Activated CD8-positive, alpha-beta T cell treated with anti-CD3 and anti-CD28 coated beads for 36 hours (primary cell): ENCODE results near the gene GPR180. TPM values are rescaled to one million over a fixed set of nuclear protein-coding genes. Genes with fewer than 3 reads are reported as not detected.
A peak's percentile ranks its signal among the peaks of the same experiment; 100 is the strongest.

Source experiments
- ATAC-seq: fragments of 200-7000 bp; cut with Tn5 transposase; one replicate; pipeline ENCODE4 v1.10.0; 2021; ENCODE audit warnings: mild to moderate bottlenecking, moderate library complexity
- CTCF ChIA-PET: fragments of 350-600 bp; sonication (Branson Sonifier 250); formaldehyde crosslinking; loops from one replicate; lab custom pipeline; 2021; ENCODE audit warnings: antibody characterized with exemption; lab: Charles Lee
- POLR2A ChIA-PET: fragments of 350-600 bp; sonication (Branson Sonifier 250); formaldehyde crosslinking; loops from one replicate; lab custom pipeline; 2021; ENCODE audit warnings: antibody characterized with exemption; lab: Charles Lee
- DNase-seq: peaks from one replicate; pipeline ENCODE4 v3.0.0-alpha.2; 2020
- H3K27ac Mint-ChIP-seq: one replicate; pipeline ENCODE4 v1.8.0; 2021; ENCODE audit warnings: mild to moderate bottlenecking, mixed read lengths
- H3K27me3 Mint-ChIP-seq: one replicate; pipeline ENCODE4 v1.8.0; 2021; ENCODE audit warnings: mixed read lengths
- H3K36me3 Mint-ChIP-seq: one replicate; pipeline ENCODE4 v1.8.0; 2021; ENCODE audit warnings: low read depth, mixed read lengths
- H3K4me1 Mint-ChIP-seq: one replicate; pipeline ENCODE4 v1.8.0; 2021; ENCODE audit warnings: low read depth, mixed read lengths
- H3K4me3 Mint-ChIP-seq: one replicate; pipeline ENCODE4 v1.8.0; 2021; ENCODE audit warnings: mild to moderate bottlenecking, moderate library complexity, mixed read lengths
- H3K9me3 Mint-ChIP-seq: one replicate; pipeline ENCODE4 v1.8.0; 2021; ENCODE audit warnings: mixed read lengths
- CTCF ChIP-seq: fragments of 200-600 bp; IDR thresholded peaks from one replicate; pipeline ENCODE4 v1.8.0; 2022; ENCODE audit warnings: antibody characterized with exemption, mild to moderate bottlenecking
- intact Hi-C: fragments of 100-400 bp; cut with micrococcal nuclease; formaldehyde crosslinking; loops from one replicate; pipeline ENCODE4 v1.10.0; 2022
- total RNA-seq, 2 experiments: library from RNA; stranded (reverse); gene quantifications; one replicate each; pipeline ENCODE4 v1.2.3, GENCODE V29; 2021

Gene GPR180
- total RNA-seq, 2 experiments from 2014 or later: 7.5 to 7.7 TPM

- Mint-ChIP-seq H3K36me3 (no peaks in the 10 kb centered on the region), H3K4me3 (no peak overlapping the region), H3K27ac (no peak overlapping the region), H3K9me3 (peaks cover under 1% of the 10 kb centered on the region), H3K27me3 (peaks cover 38% of the 10 kb centered on the region), H3K4me1 (peaks cover 24% of the 10 kb centered on the region)
- CTCF ChIA-PET: interaction anchor here (0.7 to 3.0 kb wide), 8 partner anchors 8 to 743 kb away, joined by 3 to 11 read pairs (median 4); no protein-coding TSS in a partner anchor
- no peak for ATAC-seq
- no peak for DNase-seq
- POLR2A ChIA-PET: no interaction called here
- no peak for TF ChIP-seq CTCF
- intact Hi-C loops: loop anchor here (2.0 kb wide), 1 partner anchor 49 kb away; no protein-coding TSS in a partner anchor
Observed at GRCh38 chr13:94661406-94661805, 59.7 kb downstream of the GPR180 start.

GRCh38 chr13:94662274-94662945, 60.8 kb downstream of the GPR180 start:
- no peak for DNase-seq
- TF ChIP-seq CTCF: no peak
- ChIA-PET POLR2A (no interaction called here), CTCF (interaction anchor here (0.8 to 2.9 kb wide), 3 partner anchors 16 to 42 kb away, joined by 4 to 11 read pairs (median 4); no protein-coding TSS in a partner anchor)
- intact Hi-C loops: no loop called here
- H3K27ac Mint-ChIP-seq: no peak overlapping the region
- H3K4me3 Mint-ChIP-seq: no peak overlapping the region
- no peak for ATAC-seq
- peaks cover 26% of the 10 kb centered on the region for H3K4me1 Mint-ChIP-seq
- peaks cover 5% of the 10 kb centered on the region for H3K36me3 Mint-ChIP-seq
- H3K27me3 Mint-ChIP-seq: peaks cover 40% of the 10 kb centered on the region
- H3K9me3 Mint-ChIP-seq: peaks cover 2% of the 10 kb centered on the region

- CTCF ChIA-PET: interaction anchor here (1.6 kb wide), 1 partner anchor 10 kb away, joined by 6 read pairs; no protein-coding TSS in a partner anchor
- no peak for ATAC-seq
- H3K27ac Mint-ChIP-seq: no peak overlapping the region
- no peak overlapping the region for H3K4me3 Mint-ChIP-seq
- no peak for DNase-seq
- peaks cover 9% of the 10 kb centered on the region for H3K36me3 Mint-ChIP-seq
- H3K27me3 Mint-ChIP-seq: peaks cover 34% of the 10 kb centered on the region
- H3K9me3 Mint-ChIP-seq: peaks cover 13% of the 10 kb centered on the region
- peaks cover 40% of the 10 kb centered on the region for H3K4me1 Mint-ChIP-seq
- intact Hi-C loops: no loop called here
- no peak for TF ChIP-seq CTCF
- POLR2A ChIA-PET: no interaction called here
Observed at GRCh38 chr13:94664889-94665288, 63.2 kb downstream of the GPR180 start.

DNA sequence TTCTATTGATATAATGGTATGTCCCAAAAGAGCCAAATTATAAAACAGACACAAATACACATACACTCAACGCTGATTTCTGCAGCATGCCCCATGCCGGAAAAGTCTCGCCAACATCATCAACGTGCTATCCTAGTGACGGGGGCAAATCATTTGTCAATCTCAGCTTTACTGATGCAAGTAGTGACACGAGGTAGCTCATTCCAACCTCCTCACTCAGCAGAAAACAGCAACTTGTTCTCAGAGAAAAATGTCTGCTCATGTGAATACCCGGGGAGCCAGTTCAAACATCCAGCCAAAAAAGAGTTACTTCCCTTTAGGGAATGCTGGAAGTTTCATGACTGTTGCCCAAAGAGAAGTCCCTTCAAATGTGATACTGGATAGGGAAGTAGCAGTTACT, 64.4 kb downstream of the GPR180 start:
- H3K36me3 Mint-ChIP-seq: peaks cover 9% of the 10 kb centered on the region
- no peak for ATAC-seq
- no peak overlapping the region for H3K4me3 Mint-ChIP-seq
- H3K4me1 Mint-ChIP-seq: peaks cover 40% of the 10 kb centered on the region
- no peak for TF ChIP-seq CTCF
- peak overlapping the region; percentile 15 for H3K27ac Mint-ChIP-seq
- peaks cover 13% of the 10 kb centered on the region for H3K9me3 Mint-ChIP-seq
- intact Hi-C loops: no loop called here
- peaks cover 33% of the 10 kb centered on the region for H3K27me3 Mint-ChIP-seq
- ChIA-PET CTCF (interaction anchor here (1.4 kb wide), 1 partner anchor 9 kb away, joined by 4 read pairs; no protein-coding TSS in a partner anchor), POLR2A (no interaction called here)
- DNase-seq: no peak

GRCh38 chr13:94667190-94667589, 65.5 kb downstream of the GPR180 start:
- DNase-seq: peak; percentile 41

More at GRCh38 chr13:94667190-94667589, 65.5 kb downstream of the GPR180 start:
- POLR2A ChIA-PET: no interaction called here
- no peak for TF ChIP-seq CTCF
- no peak overlapping the region for H3K4me3 Mint-ChIP-seq
- peak overlapping the region; percentile 87 for H3K27ac Mint-ChIP-seq
- H3K36me3 Mint-ChIP-seq: peaks cover 9% of the 10 kb centered on the region
- peak; percentile 91 for ATAC-seq
- peaks cover 33% of the 10 kb centered on the region for H3K27me3 Mint-ChIP-seq
- H3K4me1 Mint-ChIP-seq: peaks cover 38% of the 10 kb centered on the region
- CTCF ChIA-PET: interaction anchor here (2.0 kb wide), 1 partner anchor 8 kb away, joined by 10 read pairs; no protein-coding TSS in a partner anchor
- intact Hi-C loops: no loop called here
- peaks cover 13% of the 10 kb centered on the region for H3K9me3 Mint-ChIP-seq
